Measurements from ENCODE around the gene TEX14.
A peak's percentile ranks its signal among the peaks of the same experiment; 100 is the strongest.
"Not testable (repeated sequence)": the region's sequence is repeated elsewhere in the genome, so short reads cannot be mapped to it uniquely, and the experiment has no call there.

TEX14 gene

GRCh38 chr17:58691701-58692238 is at the start of gene TEX14:
Gene TEX14, minus strand, starts transcription at chr17:58692045. Its CDS starts 40,044 bp downstream, at chr17:58652001.
- no peak for DNase-seq (ENCODE audit: low spot score)

GRCh38 chr17:58741121-58741625 is 49.3 kb upstream of the TEX14 start:
- DNase-seq (ENCODE audit: low spot score) = no peak

GRCh38 chr17:58734811-58735210 is 43.0 kb upstream of the TEX14 start:
- DNase-seq (ENCODE audit: low spot score) = no peak

GRCh38 chr17:58734040-58734439 is 42.2 kb upstream of the TEX14 start:
- DNase-seq (ENCODE audit: low spot score) = no peak

GRCh38 chr17:58730937-58731336 is 39.1 kb upstream of the TEX14 start:
- DNase-seq (ENCODE audit: low spot score) = no peak

GRCh38 chr17:58728798-58729197 is 37.0 kb upstream of the TEX14 start:
- no peak for DNase-seq (ENCODE audit: low spot score)

- no peak for DNase-seq (ENCODE audit: low spot score)
These were observed 30.9 kb upstream of the TEX14 start for GRCh38 chr17:58722696-58723095.

- DNase-seq (ENCODE audit: low spot score) = no peak
These were observed 30.4 kb upstream of the TEX14 start for GRCh38 chr17:58722274-58722673.

- DNase-seq (ENCODE audit: low spot score) = peak; percentile 10
These were observed 19.2 kb upstream of the TEX14 start for GRCh38 chr17:58710948-58711552.

- DNase-seq (ENCODE audit: low spot score) = no peak
These were observed 14.7 kb upstream of the TEX14 start for GRCh38 chr17:58706351-58707140.

GRCh38 chr17:58703916-58704286 is 12.1 kb upstream of the TEX14 start:
- no peak for DNase-seq (ENCODE audit: low spot score)

- DNase-seq (ENCODE audit: low spot score) = peak; percentile 43
These were observed 11.5 kb upstream of the TEX14 start for GRCh38 chr17:58703137-58703915.

GRCh38 chr17:58702708-58703107 is 10.9 kb upstream of the TEX14 start:
- DNase-seq (ENCODE audit: low spot score) = no peak

GRCh38 chr17:58702045-58702476 is 10.2 kb upstream of the TEX14 start:
- no peak for DNase-seq (ENCODE audit: low spot score)

GRCh38 chr17:58699771-58700170 is 7.9 kb upstream of the TEX14 start:
- DNase-seq (ENCODE audit: low spot score) = no peak

GRCh38 chr17:58694826-58695225 is 3.0 kb upstream of the TEX14 start:
- no peak for DNase-seq (ENCODE audit: low spot score)

GRCh38 chr17:58694302-58694701 is 2.5 kb upstream of the TEX14 start:
- DNase-seq (ENCODE audit: low spot score) = no peak

GRCh38 chr17:58693751-58694150 is 1.9 kb upstream of the TEX14 start:
- DNase-seq (ENCODE audit: low spot score) = no peak

GRCh38 chr17:58693208-58693607 is 1.4 kb upstream of the TEX14 start:
- DNase-seq (ENCODE audit: low spot score) = no peak

GRCh38 chr17:58692239-58693055 is 602 bp upstream of the TEX14 start, which contains the start of gene RAD51C:
Gene RAD51C, plus strand, starts transcription at chr17:58692602. Its CDS starts 42 bp downstream, at chr17:58692644.
- DNase-seq (ENCODE audit: low spot score) = peak; percentile 93

GRCh38 chr17:58690033-58690432 is 1.8 kb downstream of the TEX14 start:
- not testable (repeated sequence) for DNase-seq (ENCODE audit: low spot score)
